ENCODE measurements around the gene TRIM61.

DNA sequence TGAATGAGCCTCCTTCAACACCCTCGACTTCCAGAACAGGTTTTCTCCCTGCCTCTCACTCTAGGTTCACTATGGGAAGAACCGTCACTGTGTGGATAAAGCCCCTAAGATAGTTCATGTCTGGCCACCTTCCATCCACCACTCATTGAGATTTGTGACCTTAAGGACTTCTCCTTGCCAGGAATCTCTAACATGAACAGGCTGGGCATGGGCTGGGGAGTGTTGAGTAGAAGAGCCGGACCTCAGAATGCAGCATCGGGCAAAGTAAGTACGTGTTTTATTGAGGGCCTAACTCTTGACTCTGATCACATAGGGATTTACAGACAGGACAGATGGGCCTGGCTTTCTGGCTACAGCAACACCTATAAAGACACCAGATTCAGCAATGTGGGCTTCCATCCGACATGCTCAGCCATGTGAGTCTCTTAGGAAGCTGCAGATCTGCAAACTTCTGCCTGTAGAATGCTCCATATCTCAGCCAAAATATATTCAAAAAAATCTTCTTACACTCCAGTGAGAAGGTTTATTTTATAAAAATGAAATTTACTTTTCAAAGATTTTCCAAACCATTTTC, 28.0 kb upstream of the TRIM61 start:
- TF ChIP-seq CTCF (IDR thresholded peaks at IDR 0.05) (no peak), POLR2A (IDR thresholded peaks at IDR 0.05) (no peak)

Measured in prostate gland (tissue), 2 donors.